Stimulated activated CD4-positive, alpha-beta T cell treated with anti-CD3 and anti-CD28 coated beads, Interleukin-4, amount 100 ng/mL, for 48 hours (primary cell): Measurements from ENCODE around the gene HTR6.

Experiments
- DNase-seq, 2 donors: peaks; one replicate each; pipeline ENCODE4 v3.0.0-alpha.2; 2020; ENCODE audit warnings: low read depth in 2 of 2

HTR6 gene

DNA sequence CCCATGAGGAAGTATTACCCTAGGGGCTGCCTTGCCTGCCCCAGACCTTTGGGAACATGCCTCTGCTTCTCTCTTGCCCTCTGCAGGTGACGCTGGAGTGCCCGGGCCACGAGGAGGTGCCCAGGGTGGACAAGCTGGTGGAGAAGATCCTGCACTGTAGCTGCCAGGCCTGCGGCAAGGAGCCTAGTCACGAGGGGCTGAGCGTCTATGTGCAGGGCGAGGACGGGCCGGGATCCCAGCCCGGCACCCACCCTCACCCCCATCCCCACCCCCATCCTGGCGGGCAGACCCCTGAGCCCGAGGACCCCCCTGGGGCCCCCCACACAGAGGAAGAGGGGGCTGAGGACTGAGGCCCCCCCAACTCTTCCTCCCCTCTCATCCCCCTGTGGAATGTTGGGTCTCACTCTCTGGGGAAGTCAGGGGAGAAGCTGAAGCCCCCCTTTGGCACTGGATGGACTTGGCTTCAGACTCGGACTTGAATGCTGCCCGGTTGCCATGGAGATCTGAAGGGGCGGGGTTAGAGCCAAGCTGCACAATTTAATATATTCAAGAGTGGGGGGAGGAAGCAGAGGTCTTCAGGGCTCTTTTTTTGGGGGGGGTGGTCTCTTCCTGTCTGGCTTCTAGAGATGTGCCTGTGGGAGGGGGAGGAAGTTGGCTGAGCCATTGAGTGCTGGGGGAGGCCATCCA lies 7.8 kb upstream of the HTR6 start:
- DNase-seq: no peak

DNA sequence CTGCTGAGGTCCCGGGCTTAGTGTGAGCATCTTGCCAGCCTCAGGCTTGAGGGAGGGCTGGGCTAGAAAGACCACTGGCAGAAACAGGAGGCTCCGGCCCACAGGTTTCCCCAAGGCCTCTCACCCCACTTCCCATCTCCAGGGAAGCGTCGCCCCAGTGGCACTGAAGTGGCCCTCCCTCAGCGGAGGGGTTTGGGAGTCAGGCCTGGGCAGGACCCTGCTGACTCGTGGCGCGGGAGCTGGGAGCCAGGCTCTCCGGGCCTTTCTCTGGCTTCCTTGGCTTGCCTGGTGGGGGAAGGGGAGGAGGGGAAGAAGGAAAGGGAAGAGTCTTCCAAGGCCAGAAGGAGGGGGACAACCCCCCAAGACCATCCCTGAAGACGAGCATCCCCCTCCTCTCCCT lies 7.2 kb upstream of the HTR6 start:
- DNase-seq: no peak

DNA sequence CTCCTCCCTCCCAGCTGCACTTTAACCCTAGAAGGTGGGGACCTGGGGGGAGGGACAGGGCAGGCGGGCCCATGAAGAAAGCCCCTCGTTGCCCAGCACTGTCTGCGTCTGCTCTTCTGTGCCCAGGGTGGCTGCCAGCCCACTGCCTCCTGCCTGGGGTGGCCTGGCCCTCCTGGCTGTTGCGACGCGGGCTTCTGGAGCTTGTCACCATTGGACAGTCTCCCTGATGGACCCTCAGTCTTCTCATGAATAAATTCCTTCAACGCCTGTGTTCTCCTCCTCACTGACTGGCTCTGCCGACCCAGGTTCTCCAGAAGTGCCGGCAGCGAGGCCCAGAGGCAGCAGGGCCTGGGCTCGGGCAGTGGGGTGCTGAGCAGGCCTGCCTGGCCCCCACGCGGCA lies 6.5 kb upstream of the HTR6 start:
- DNase-seq: no peak

DNA sequence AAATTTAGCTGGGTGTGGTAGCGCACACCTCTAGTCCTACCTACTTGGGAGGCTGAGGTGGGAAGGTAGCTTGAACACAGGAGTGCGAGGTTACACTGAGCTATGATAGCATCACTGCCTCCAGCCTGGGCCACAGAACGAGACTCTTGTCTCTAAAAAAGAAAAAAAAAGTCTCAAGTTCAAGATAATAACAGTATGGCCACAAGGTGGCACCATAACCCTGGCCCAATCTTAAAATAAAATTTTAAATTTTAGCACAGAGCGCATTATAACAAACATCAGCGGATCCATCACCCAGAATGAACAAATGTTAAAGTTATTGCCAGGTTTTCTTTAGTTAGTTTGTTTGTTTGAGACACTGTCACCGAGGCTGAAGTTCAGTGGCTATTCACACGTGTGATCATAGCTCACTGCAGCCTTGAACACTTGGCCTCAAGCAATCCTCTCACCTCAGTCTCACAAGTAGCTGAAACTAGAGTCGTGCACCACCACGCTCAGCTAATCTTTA lies 2.9 kb upstream of the HTR6 start:
- no peak for DNase-seq

DNA sequence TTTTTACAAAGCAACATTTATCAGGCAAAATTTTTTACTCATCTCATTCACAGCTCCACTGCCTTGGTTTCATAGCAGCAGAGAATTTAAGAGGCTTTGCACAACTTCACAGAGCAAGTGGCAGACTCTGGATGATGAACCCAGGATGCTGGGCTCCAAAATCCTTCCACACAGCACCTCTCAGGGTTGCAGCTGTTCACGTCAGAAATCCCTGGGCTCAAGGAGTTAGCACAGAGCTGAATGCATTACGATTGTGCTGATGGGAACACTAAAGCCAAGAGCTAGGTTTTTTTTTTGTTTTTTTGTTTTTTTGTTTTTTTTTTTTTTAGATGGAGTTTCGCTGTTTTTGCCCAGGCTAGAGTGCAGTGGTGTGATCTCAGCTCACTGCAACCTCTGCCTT lies 2.4 kb upstream of the HTR6 start:
- no peak for DNase-seq

DNA sequence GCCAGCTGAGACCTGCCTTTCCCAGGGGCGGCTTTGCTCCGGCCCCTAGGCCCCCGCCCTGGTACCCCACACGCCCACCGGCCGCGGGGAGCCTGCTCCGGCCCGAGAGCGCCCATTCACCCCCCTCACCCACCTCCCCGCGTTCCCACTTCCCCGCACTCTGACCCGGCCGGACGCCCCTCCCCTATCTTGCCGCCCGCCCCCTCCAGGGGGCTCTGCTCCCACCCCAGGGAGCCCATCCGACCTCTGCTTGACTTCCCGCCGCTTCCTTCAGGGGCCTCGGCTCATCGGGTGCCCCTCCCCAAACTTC lies 466 bp downstream of the HTR6 start:
- no peak for DNase-seq

DNA sequence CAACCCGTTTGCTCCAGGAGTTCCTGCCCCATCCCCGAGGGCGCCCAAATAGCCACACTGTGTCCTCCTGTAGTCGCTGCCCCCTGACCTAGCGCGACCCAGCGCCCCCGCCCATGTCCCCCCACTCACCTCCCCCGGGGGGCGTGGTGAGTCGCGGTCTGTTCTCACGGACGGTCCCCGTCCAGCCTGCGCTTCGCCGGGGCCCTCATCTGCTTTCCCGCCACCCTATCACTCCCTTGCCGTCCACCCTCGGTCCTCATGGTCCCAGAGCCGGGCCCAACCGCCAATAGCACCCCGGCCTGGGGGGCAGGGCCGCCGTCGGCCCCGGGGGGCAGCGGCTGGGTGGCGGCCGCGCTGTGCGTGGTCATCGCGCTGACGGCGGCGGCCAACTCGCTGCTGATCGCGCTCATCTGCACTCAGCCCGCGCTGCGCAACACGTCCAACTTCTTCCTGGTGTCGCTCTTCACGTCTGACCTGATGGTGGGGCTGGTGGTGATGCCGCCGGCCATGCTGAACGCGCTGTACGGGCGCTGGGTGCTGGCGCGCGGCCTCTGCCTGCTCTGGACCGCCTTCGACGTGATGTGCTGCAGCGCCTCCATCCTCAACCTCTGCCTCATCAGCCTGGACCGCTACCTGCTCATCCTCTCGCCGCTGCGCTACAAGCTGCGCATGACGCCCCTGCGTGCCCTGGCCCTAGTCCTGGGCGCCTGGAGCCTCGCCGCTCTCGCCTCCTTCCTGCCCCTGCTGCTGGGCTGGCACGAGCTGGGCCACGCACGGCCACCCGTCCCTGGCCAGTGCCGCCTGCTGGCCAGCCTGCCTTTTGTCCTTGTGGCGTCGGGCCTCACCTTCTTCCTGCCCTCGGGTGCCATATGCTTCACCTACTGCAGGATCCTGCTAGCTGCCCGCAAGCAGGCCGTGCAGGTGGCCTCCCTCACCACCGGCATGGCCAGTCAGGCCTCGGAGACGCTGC lies 1.1 kb downstream of the HTR6 start:
- DNase-seq: no peak

DNA sequence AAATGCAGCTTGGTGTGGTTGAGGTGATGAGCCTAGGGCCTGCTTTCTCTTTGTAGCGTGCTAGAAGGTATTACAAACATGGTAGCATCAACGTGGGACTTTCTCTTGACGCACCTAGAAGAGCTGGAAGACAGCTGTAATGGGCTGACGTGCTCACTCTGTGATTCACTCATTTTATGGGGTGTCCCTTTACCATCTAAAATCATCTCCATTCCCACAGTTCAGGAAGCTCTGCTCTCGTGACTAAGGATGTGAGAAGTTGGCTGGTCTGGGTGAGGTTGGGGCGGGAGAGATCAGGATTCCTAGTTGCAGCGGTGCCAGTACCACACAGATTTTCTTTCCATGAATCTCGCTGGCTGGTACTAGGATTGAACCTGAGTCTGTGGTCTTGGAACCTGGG lies 4.2 kb downstream of the HTR6 start:
- DNase-seq: no peak

DNA sequence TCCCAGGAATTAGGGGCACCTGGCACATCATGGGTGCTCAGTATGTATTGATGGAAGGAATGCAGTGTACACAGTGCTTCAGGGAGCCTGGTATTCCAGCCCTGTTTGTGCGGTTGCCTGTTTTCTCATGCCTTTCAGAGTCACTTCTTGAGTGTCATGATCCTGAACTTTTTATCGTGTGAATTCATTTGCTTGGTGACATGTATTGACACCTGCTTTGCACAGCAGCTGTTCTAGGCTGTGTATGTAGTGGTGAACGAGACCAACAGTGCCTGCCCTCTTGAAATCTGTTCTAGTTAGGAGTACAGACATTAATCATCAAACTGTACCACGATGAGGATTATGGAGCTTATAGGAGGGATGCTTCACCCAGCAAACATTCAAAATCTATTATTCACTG lies 6.1 kb downstream of the HTR6 start:
- DNase-seq: no peak

DNA sequence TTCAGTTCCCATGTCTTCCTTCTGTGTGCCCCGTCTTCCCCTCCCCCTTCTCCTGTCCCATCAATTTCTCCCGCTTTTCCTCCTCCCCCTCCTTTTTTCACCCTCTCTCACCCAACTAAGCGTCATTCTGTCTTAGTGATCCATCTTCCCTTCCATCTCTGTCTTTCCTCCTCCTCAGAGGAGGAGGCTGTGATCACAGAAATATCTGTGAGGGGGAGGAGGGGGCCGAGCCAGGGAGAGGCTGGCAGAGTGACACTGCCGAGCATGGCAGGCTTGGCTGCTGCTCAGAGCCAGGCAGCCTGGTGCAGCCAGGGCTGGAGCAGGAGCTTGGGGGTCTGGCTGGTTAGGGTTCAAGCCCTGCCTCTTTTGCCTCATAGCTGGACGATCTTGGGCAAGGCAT lies 7.6 kb downstream of the HTR6 start:
- DNase-seq: no peak

DNA sequence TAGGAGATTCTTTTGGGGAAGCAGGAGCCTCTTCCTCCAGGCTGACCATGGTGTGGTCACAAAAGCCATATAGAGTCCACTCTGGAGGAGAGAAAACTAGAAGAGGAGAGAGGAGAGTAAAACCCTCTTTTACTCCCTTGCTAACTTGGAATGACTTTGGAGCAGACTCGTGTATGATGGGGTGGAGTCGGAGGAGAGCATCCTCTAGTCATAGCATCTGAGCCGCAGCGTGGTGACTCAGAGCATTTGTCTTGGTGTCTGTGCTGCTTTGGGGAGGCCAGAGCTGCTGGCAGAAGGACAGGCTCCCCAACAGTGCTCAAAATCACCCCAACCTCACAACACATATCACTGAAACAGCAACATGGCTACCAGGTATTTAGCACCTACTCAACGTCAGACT lies 11.1 kb downstream of the HTR6 start:
- DNase-seq: no peak

DNA sequence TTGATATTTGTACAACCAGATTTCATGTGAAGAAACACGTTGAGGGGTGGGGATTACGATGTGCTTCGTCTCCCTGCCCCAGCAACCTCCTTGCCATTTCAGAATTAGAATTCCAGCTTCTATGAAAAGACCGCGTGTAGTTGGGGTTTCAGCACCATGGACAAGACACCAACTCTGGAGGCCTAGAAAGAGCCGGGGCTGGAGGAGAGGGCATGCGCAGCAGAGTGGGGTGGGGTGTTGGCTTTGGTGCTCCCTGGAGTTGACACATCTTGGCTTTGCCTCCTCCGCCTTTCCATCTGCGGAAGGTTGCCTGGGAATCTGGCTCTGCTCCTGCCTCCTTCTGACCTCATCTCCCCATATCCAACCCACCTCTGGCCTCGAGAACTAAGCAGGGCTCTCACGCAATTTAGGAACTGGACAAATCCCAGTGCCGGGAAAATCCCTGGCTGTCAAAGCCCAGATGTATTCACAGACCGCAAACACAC lies 11.8 kb downstream of the HTR6 start:
- no peak for DNase-seq

DNA sequence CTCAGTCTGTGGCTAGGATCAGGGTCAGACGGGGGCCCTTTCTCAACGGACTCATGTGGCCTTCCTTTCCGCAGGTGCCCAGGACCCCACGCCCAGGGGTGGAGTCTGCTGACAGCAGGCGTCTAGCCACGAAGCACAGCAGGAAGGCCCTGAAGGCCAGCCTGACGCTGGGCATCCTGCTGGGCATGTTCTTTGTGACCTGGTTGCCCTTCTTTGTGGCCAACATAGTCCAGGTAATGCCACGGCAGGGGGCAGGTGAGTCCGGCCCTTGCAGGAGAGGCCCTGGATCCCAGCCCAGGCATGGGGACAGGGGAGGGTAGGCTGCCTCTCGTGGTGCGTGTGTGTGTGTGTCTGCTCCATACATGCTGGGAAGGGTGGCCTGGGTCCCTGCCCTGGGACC lies 13.8 kb downstream of the HTR6 start:
- no peak for DNase-seq

DNA sequence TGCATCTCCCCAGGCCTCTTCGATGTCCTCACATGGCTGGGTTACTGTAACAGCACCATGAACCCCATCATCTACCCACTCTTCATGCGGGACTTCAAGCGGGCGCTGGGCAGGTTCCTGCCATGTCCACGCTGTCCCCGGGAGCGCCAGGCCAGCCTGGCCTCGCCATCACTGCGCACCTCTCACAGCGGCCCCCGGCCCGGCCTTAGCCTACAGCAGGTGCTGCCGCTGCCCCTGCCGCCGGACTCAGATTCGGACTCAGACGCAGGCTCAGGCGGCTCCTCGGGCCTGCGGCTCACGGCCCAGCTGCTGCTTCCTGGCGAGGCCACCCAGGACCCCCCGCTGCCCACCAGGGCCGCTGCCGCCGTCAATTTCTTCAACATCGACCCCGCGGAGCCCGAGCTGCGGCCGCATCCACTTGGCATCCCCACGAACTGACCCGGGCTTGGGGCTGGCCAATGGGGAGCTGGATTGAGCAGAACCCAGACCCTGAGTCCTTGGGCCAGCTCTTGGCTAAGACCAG lies 14.3 kb downstream of the HTR6 start:
- DNase-seq: no peak

DNA sequence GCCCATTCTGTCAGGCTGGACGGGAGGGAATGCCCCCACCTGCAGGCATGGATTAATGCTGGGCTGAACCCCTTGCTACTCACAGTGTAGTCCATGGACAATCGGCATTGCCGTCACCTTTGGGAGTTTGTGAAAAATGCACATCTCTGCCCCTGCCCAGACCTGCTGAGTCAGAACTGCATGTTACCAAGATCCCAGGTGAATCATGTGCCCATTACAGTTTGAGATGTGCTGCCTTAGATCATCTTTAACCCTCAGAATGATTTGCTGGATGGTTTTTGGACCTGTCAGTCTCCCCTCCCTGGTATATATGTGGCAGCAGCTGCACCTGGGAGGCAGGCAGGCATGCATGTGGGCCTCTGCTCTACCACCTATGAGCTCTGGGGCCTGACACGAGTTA lies 15.0 kb downstream of the HTR6 start:
- DNase-seq: no peak

DNA sequence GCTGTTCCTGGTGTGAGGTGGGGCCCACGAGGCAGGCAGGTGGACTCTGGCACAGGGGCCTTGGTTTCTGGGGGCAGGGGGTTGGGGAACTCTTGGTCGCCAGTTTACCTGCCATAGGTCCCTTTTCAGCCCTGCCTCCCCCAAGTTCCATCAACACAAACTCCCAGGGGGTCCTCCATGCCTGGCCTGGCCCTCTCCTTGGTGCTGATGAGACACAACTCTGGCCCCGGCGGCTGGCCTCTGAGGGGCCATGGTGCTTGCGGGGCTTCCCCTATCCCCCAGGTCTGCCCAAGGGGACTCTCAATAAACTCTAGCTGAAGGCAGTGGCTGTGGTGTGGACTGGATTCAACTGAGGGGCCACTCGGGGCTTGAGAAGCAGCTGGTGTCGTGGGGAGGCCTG lies 16.0 kb downstream of the HTR6 start:
- no peak for DNase-seq

DNA sequence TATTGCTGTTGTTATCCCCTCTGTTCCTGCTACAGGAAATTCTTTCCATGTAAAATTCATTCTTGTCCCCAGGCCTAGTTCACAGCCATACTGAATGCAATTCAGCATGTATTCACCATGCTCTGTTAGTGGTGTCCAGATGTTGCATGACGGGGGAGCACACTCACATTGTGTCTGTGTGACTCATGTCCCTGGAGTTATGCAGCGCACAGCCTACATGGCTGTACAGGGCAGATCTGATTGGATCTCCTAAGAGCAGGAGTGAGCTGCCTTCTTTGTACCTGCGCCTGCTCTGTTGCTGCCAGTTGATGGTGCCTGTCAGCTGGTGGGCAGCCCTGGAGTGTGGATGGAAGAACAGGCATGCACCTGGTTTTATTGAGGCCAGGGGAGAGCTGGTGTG lies 17.6 kb downstream of the HTR6 start:
- no peak for DNase-seq

DNA sequence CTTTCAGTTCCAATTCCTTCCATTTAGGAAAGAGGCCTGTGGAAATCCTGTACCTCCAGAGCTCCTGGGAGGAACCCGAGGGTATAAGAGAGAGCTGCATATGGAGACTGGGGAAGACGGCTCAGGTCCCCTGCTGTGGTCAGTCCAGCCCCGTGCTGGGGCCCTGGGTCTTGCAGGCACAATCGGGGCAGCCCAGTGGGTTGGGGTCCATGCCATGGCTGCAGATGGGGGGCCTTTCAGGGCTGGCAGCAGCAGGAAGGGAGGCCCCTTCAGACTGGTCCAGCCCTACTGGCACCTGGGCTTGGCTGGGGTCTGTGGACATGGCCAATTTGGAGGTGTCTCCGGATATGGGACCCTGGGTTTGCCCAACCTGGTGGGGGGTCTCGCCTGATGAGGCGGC lies 18.2 kb downstream of the HTR6 start:
- DNase-seq: no peak

DNA sequence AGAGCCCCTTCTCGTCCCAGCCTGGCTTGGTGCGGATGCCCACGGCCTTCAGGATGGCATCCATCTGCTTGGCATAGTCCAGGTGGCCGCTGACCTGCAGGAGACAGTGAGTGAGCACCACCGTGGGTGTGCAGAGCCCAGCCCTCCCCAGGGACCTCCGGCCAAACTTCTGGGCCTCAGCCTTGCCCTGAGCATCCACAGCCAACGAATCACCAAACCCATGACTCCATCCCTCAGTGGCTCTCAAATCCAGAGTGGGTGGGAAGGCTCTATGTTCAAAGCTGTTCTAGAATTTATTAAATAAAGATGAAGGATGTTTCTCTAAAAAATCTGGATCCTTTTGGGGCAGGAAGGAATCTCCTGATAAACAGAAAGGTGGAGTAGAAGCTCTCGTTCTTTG lies 18.7 kb downstream of the HTR6 start:
- DNase-seq: no peak

DNA sequence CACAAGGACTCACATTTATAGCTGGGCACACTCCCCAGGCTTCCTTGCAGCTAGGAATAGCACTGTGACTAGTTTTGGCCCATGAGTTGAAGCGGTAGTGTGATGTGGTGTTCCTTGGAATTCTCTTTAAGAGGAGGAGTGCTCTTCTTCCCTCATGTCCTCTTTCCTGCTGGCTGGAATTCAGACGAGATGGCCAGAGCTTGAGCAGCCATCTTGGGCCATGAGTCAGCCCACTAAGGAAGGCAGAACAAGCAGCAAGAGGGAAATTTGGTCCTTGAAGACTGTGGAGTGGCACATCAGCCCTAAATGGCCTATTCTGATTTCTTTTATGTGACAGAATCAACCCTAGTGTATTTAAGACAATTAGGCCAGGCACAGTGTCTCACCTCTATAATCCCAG lies 20.0 kb downstream of the HTR6 start:
- DNase-seq: no peak

DNA sequence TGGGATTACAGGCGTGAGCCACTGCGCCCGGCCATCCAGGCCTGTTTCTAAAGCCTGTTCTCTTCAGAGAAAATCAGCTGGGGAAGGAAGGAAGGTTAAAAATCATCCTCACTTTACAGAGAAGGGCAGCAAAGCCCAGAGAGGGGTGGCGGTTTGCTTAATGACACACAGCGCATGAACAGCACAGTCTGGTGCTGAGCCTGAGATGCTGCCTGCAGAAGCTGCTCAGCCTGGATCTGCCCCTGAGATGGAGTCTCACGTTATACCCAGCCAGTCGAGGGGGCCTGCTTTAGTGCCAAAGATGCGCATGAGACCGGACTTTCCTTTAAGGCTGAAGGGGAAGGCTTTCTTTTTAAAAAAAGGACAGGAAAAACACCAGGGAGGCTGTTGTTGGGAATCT lies 21.3 kb downstream of the HTR6 start:
- no peak for DNase-seq

DNA sequence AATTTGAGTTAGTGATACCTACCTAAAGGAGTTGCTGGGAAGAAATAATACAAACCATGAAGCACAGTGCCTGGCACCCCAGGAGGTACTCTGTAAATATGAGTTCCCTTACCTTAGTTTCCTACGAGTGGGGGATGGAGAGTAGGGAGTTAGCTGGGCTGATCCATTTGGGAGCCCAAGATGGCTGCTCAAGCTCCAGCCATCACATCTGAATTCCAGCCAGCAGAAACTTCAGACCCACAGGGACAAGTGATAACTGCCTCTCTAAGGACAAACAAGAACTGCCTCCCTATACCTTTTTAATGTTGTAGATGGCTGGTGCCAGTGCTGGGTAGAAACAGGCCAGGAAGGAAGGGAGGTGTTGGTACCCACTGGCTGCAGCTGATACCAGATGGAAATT lies 22.7 kb downstream of the HTR6 start:
- DNase-seq: no peak
